ENCODE measurements around the gene DNAAF5.

DNAAF5 gene

DNA sequence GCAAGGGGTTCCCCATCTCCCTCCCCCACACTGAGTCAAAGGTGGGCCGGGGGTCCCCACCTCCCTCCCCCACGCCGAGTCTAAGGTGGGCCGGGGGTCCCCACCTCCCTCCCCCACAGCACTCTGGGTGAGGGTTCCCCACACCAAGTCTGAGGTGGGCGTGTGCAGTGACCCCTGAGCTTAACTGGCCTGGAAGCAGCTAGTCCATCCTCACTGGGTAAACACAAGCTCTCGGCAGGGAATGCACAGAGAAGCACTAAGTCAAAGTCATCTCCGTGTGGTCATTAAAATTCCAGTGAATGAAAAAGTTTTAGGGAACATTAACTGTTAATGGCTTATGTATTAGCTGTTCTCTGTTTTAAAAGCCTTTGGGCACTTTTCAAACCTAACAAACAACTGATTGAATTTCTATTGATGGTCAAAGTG is 44.3 kb downstream of the DNAAF5 start:
- DNase-seq, result no peak

- DNase-seq, result no peak
These were observed 44.9 kb downstream of the DNAAF5 start for GRCh38 chr7:771234-772004.

- DNase-seq, result no peak
These were observed 45.5 kb downstream of the DNAAF5 start for GRCh38 chr7:772005-772294.

- no peak for DNase-seq
These were observed 45.9 kb downstream of the DNAAF5 start for GRCh38 chr7:772392-772791.

DNA sequence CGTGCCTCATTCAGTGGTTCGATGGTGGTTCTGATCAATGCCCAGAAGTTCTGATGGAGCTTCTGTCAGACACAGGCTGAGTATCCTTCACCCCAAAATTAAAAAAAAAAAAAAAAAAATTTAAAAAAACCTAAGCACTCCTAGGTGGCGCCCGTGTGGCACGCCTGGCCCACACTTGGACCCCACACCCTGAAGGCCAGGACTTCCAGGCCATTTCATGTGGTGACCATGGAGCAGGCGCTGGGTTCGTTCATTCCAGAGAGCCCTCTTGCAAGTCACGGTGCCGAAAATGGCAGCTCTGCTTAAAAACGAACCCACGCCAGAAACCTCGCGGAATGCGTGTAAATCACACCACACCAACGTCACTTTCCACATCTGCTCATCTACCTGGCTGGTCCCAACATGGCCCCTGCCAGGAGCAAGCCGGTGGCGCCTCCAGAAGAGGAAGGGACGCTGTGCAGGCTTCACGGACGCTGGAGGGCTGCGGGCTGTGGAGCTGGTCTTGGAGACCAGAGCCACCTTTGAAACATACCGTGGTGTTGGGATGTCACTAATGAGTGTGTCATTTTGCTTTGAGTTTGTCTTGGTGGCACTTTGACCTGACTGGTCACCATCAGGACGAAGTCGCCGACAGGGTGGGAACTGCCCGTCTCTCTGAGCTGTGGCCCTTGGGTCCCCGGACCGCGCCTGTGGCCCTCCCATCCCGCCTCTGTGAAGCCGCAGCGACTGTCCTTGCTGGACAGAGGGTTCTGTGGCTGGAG is 46.5 kb downstream of the DNAAF5 start:
- DNase-seq, result no peak

GRCh38 chr7:773622-773915 is 47.1 kb downstream of the DNAAF5 start:
- DNase-seq, result no peak

- DNase-seq, result peak in 2 of 3 experiments; percentile 17 to 34
These were observed 47.9 kb downstream of the DNAAF5 start for GRCh38 chr7:774161-775109.

DNA sequence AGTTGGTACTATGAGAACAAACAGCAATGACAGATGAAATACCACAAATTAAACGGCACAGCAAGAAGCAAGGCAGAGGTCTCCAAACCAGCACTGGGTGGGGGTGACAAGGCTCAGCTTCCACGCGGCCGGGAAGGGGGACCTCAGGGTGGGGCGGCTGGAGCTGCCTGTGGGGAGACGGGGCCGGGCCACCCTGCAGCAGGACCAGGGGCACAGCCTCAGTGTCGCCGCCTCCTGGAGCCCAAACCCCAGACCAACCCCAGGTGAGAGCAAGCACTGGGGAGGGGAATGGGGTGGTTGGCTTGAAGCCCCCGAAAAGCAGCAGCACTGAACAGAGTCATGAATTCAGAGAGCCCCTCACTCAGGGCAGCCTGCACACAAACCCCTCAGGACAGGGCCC is 49.9 kb downstream of the DNAAF5 start:
- DNase-seq, result no peak

DNA sequence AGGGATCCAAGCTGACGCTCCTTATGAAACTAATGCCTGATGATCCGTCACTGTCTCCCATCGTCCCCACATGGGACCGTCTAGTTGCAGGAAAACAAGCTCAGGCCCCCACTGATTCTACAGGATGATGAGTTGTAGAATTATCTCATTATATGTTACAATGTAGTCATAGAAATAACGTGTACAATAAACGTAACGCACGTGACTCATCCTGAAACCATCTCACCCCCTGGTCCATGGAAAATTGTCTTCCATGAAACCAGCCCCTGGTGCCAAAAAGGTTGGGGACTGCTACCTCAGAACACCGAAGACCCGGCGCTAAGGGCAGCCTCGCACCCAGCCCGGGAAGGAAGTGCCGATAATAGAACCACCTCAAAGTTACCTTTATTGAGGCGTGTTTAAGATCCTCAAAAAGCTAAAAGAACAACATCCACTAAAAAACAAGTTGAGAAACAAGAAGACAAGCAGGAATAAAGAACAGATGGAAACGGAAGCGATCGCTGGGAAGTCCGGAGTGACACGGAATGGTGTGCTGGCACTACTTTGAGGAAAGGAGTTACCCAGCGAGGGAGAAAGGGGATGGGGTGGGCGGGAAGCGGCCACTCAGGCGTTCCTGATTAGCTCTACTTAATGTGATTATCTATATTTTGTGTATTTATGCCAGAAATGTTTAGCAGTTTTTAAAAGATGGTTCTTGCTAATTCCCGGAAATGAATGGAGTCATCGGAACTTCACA is 50.7 kb downstream of the DNAAF5 start:
- DNase-seq, result no peak

GRCh38 chr7:777728-778078 is 51.2 kb downstream of the DNAAF5 start:
- no peak for DNase-seq

- DNase-seq, result peak in 2 of 3 experiments; percentile 80 to 82
These were observed 51.9 kb downstream of the DNAAF5 start for GRCh38 chr7:778271-778967.

DNA sequence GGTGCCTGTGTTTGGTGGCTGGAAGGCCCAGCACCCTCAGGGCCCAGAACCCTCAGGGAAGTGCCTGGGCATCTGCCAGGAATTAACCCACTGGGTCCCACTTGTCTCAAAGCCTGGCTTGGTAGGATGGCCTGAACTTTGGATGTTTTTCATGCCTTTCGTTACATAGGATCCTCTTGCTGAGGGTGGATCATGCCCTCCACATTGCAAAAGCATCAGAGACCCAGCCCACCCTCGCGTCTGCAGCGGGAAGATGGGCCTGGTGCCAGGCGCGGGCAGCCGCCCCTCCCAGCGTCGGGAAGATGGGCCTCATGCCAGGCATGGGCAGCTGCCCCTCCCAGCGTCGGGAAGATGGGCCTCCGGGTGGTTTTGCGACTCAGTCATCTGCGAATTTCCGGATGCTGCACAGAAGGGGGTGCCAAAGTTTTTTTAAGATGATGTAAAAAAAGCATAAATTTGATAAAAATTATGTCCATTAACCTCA is 52.5 kb downstream of the DNAAF5 start:
- peak in 2 of 3 experiments; percentile 80 to 82 for DNase-seq

DNA sequence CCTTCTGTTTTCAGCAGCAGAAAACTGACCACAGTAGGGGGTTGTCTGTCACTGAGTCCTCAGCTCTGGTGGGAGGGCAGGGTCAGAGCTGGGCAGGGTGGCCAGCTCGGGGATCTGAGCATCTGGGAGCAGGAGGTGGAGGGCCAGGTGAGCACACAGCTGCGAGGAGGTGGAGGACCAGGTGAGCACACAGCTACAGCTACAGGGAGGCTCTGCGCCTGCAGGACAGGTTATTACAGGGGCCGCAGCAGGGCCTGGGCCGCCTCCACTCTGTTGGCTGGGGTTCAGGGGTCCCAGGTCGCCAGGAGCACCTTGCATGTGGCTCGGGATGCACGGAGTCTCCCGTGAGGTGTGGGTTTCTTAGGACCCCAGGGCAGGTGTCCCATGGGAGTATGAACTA is 53.0 kb downstream of the DNAAF5 start:
- peak in 2 of 3 experiments; percentile 75 to 79 for DNase-seq

DNA sequence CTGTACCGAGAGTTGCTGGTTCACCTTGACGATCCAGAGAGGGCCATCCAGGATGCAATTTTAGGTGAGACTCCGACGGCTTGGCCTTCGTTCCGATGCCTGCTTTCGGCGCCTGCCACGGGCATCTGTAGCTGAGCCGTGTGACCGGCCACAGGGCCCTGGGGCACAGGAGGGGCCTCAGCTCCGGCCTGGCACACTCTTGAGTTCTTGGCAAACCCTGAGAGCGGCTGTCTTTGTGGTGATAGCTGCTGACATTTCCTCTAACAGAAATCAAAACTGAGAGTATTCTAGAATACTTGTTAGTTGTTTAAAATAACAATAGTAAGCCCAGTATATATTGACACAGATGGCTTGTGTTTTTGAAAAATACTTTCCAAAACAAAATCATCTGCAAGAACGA is 53.6 kb downstream of the DNAAF5 start:
- no peak for DNase-seq

DNA sequence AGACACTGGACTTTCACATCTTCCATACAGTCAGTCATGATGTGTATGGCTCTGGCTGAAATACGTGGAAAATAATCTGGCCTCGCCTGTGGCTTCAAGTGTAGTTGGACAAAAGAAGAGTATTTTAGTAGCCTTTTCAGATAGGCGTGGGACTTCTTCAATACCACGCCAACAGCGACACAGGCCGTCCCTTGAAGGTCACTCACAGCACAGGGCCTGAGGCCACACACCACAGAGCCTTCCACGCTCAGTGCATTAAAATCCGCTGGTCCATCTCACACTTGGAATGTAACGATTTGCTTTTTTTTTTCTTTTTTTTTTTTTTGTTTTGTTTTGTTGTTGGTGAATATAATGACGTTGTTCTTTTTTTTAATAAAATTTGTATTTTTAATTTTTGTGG is 54.0 kb downstream of the DNAAF5 start:
- no peak for DNase-seq

- no peak for DNase-seq
These were observed 54.8 kb downstream of the DNAAF5 start for GRCh38 chr7:781186-781849.

DNA sequence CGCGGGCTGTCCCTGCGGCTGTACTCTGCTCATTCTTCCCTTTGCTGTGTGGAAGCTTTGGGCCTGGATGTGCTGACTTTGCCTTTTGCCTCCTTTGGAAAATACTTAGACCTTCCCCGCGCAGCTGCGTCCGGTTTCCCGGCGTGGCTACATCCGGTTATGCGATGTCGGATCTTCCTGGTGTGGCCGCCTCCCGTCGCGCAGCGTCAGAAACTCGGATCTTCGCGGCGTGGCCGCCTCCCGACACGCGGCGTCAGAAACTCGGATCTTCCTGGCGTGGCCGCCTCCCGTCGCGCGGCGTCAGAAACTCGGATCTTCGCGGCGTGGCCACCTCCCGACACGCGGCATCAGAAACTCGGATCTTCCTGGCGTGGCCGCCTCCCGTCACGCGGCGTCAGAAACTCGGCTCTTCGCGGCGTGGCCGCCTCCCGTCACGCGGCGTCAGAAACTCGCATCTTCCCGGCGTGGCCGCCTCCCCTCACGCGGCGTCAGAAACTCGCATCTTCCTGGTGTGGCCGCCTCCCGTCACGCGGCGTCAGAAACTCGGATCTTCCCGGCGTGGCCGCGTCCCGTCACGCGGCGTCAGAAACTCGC is 55.5 kb downstream of the DNAAF5 start:
- DNase-seq, result no peak

- DNase-seq, result no peak
These were observed 56.4 kb downstream of the DNAAF5 start for GRCh38 chr7:782718-783449.

DNA sequence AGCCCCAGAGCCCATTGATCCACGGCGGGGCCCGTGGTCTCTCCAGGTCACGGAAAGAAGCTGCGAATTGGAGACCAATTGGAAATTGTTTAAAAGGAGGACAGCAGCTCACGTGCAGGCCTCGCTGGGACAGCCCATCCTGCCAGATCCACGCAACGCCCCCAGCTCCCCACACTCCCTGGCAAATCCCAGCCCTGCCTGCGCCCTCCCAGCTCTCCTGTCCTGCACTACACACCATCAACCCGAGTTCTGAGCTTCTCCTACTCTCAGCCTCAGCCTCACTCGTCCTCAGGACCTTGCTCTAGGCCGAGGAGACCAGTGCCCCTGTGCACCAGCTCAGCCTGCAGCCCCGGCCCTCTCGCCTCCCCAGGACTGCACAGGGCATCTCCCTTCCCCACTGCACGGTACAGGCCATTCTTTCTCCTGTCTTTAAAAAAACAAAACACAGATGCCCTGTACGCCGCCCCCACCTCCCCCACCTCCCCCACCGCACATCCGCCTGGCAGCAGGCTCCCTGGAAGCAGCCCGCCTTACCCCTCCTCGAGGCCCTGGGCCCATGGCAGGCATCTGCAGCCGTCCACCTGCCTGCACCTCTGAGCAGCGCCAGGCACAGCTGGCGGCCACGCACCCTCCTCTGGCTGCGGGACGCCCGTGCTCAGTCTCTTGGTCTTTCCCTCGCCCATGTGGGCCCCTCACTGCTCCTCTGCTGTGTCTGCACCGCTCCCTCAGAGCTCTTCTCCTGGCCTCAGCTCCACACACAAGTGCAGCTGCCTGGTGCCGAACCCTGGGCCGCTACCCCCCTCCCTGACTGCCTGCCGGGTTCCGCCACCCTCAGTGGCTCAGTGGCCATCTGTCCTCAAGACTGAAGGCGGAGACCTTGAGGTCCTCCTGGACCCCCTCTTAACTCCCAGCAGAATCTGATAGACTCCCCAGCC is 57.3 kb downstream of the DNAAF5 start:
- no peak for DNase-seq
